ENCODE data around the gene AP5Z1. TPM values are rescaled to one million over a fixed set of nuclear protein-coding genes. Genes with fewer than 3 reads are reported as not detected.

AP5Z1 gene
- total RNA-seq, 1 experiment from 2014 or later, result 26.5 TPM

GRCh38 chr7:4814433-4814832 lies 39.0 kb downstream of the AP5Z1 start:
- CTCF ChIA-PET, result no interaction called here
- BruUV-seq (replicated peaks), result no TSS peak
- POLR2A ChIA-PET, result no interaction called here

DNA sequence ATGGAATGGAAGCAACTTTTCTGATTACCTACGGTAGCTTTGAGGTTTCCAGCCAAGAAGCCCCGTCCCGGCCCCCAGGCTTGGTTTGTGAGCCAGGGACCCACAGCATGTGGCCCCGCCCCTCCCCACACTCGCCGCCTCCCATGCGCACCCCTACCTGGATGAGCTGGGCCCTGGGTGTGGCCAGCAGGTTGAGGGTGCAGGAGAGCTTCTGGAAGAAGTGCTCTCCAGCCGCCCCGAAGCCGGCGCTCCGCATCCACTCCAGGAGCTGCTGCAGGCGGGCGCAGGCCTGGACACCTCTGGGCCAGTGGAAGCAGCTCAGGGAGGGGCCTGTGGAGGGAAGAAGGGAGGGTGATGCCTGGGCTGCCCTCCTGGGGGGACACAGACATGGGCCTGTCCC lies 39.7 kb downstream of the AP5Z1 start:
- H3K27ac Mint-ChIP-seq (ENCODE audit: low read depth, unreplicated experiment), result no peak overlapping the region
- DNase-seq (ENCODE audit: unreplicated experiment), result no peak
- intact Hi-C loops (cut with micrococcal nuclease), result no loop called here
- H3K36me3 Mint-ChIP-seq (ENCODE audit: insufficient read depth, unreplicated experiment), result no peaks in the 10 kb centered on the region
- CTCF ChIA-PET, result interaction anchor here (0.6 to 1.2 kb wide), 2 partner anchors 15 to 206 kb away, joined by 4 read pairs; no protein-coding TSS in a partner anchor
- peaks cover 10% of the 10 kb centered on the region for H3K9me3 Mint-ChIP-seq (ENCODE audit: unreplicated experiment)
- H3K4me1 Mint-ChIP-seq (ENCODE audit: insufficient read depth, unreplicated experiment), result no peaks in the 10 kb centered on the region
- POLR2A ChIA-PET, result no interaction called here
- H3K4me3 Mint-ChIP-seq (ENCODE audit: unreplicated experiment), result no peak overlapping the region
- H3K27me3 Mint-ChIP-seq (ENCODE audit: insufficient read depth, unreplicated experiment), result no peaks in the 10 kb centered on the region
- no peak for TF ChIP-seq CTCF (IDR thresholded peaks at IDR 0.05; ENCODE audit: unreplicated experiment)
- no TSS peak for BruUV-seq (replicated peaks)

More at GRCh38 chr7:4814433-4814832, 39.0 kb downstream of the AP5Z1 start:
- H3K4me1 Mint-ChIP-seq (ENCODE audit: insufficient read depth, unreplicated experiment), result no peaks in the 10 kb centered on the region
- H3K27me3 Mint-ChIP-seq (ENCODE audit: insufficient read depth, unreplicated experiment), result no peaks in the 10 kb centered on the region
- intact Hi-C loops (cut with micrococcal nuclease), result no loop called here
- peaks cover 10% of the 10 kb centered on the region for H3K9me3 Mint-ChIP-seq (ENCODE audit: unreplicated experiment)
- H3K4me3 Mint-ChIP-seq (ENCODE audit: unreplicated experiment), result no peak overlapping the region
- no peak for DNase-seq (ENCODE audit: unreplicated experiment)
- H3K36me3 Mint-ChIP-seq (ENCODE audit: insufficient read depth, unreplicated experiment), result no peaks in the 10 kb centered on the region
- no peak overlapping the region for H3K27ac Mint-ChIP-seq (ENCODE audit: low read depth, unreplicated experiment)
- TF ChIP-seq CTCF (IDR thresholded peaks at IDR 0.05; ENCODE audit: unreplicated experiment), result no peak

DNA sequence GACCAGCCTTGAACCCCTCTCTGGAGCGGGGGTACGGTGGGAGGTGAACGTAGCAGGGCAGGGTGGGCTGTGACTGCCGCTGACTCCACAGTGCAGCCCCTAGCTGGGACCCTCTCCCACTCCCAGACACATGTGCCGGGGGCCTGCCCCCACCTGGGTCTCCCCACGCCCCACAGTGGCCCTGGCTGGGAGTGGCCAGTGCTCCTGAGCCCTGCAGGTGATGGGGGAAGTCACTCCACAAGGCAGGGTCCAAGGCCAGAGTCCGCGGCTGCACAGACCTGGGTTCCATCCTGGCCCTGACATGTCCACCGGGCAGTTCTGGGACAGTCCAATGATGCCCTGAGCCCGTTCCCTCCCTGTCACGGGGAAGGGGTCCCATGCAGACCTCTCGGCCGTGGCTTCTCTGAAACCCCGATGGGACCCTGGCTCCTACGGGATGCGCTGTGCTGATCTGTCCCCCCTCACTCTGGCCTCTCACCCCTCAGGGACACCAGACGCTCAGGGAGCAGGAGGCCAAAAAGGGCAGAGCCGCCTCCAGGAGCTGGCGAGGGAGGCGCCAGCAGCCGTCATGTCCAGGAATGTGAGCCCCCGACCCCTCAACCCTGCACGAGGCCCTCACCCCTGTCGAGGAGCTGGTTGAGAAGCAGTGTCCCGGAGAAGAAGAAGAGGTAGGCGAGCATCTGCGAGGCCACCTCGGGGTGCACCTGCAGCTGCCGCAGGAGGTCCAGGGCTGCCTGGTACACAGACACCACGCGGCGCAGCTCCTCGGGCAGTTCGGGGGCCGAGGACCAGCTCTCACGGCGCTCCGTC lies 40.4 kb downstream of the AP5Z1 start:
- ChIA-PET POLR2A (interaction anchor here (1.6 kb wide), 1 partner anchor 41 kb away, joined by 5 read pairs; the partner anchor contains the start of gene AP5Z1), CTCF (interaction anchor here (1.2 kb wide), 1 partner anchor 15 kb away, joined by 4 read pairs; no protein-coding TSS in a partner anchor)
- Mint-ChIP-seq H3K4me1 (ENCODE audit: insufficient read depth, unreplicated experiment) (no peaks in the 10 kb centered on the region), H3K27ac (ENCODE audit: low read depth, unreplicated experiment) (no peak overlapping the region), H3K4me3 (ENCODE audit: unreplicated experiment) (no peak overlapping the region), H3K27me3 (ENCODE audit: insufficient read depth, unreplicated experiment) (no peaks in the 10 kb centered on the region), H3K9me3 (ENCODE audit: unreplicated experiment) (peaks cover 10% of the 10 kb centered on the region), H3K36me3 (ENCODE audit: insufficient read depth, unreplicated experiment) (no peaks in the 10 kb centered on the region)
- no TSS peak for BruUV-seq (replicated peaks)
- no peak for DNase-seq (ENCODE audit: unreplicated experiment)
- TF ChIP-seq CTCF (IDR thresholded peaks at IDR 0.05; ENCODE audit: unreplicated experiment), result no peak
- intact Hi-C loops (cut with micrococcal nuclease), result no loop called here

- H3K4me3 Mint-ChIP-seq (ENCODE audit: unreplicated experiment), result no peak overlapping the region
- ChIA-PET POLR2A (interaction anchor here (1.6 kb wide), 1 partner anchor 41 kb away, joined by 5 read pairs; the partner anchor contains the start of gene AP5Z1), CTCF (interaction anchor here (0.6 to 1.1 kb wide), 3 partner anchors 30 to 270 kb away, joined by 3 to 4 read pairs (median 3); no protein-coding TSS in a partner anchor)
- H3K4me1 Mint-ChIP-seq (ENCODE audit: insufficient read depth, unreplicated experiment), result no peaks in the 10 kb centered on the region
- no peak overlapping the region for H3K27ac Mint-ChIP-seq (ENCODE audit: low read depth, unreplicated experiment)
- intact Hi-C loops (cut with micrococcal nuclease), result no loop called here
- TF ChIP-seq CTCF (IDR thresholded peaks at IDR 0.05; ENCODE audit: unreplicated experiment), result no peak
- no peaks in the 10 kb centered on the region for H3K36me3 Mint-ChIP-seq (ENCODE audit: insufficient read depth, unreplicated experiment)
- DNase-seq (ENCODE audit: unreplicated experiment), result no peak
- BruUV-seq (replicated peaks), result no TSS peak
- H3K27me3 Mint-ChIP-seq (ENCODE audit: insufficient read depth, unreplicated experiment), result no peaks in the 10 kb centered on the region
- peaks cover 10% of the 10 kb centered on the region for H3K9me3 Mint-ChIP-seq (ENCODE audit: unreplicated experiment)
These were observed 41.1 kb downstream of the AP5Z1 start for GRCh38 chr7:4816419-4817080.

Data from MCF 10A (cell line).